Embryonic facial prominence (tissue), 1 donor: ENCODE results near the gene ZNF431.
"Not testable (repeated sequence)": the region's sequence is repeated elsewhere in the genome, so short reads cannot be mapped to it uniquely, and the experiment has no call there.

Experiments used
- DNase-seq: peaks from one replicate; pipeline ENCODE4 v3.0.0-alpha.2; 2016; ENCODE audit errors: extremely low spot score

Gene ZNF431

DNA sequence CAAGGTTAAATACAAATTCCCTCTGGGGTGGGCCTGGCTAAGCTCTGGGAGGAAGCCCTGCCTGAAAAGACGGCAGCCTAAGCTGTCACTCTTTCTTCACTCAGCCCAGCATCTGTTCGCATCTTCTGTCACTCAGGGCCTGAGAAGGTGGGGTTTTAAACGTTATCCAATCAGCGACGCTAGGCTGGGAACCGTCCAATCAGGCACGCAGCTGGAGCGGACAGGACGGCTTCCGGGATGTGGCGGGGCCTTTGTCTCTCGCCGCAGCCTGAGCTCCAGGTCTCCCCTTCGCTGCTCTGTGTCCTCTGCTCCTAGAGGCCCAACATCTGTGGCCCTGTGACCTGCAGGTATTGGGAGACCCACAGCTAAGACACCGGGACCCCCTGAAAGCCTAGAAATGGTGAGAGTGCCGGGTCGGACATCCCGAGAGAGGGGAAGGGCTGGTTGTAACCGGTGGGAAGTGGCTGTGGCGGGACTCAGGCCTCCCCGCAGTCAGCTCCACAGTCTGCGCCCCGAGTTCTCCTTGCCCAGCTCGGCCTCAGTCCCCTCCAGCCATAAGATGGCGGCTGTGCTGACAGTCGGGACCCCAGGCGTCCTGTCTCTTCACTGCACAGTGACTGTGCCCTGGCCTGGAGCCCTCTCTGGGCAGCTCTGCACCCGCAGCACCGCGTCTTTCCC lies at the start of gene ZNF431:
Gene ZNF431, plus strand, starts transcription at position 254 of the 678 bp plus-strand sequence. Its CDS starts 144 bp downstream, at position 398.
- peak; percentile 89 for DNase-seq

DNA sequence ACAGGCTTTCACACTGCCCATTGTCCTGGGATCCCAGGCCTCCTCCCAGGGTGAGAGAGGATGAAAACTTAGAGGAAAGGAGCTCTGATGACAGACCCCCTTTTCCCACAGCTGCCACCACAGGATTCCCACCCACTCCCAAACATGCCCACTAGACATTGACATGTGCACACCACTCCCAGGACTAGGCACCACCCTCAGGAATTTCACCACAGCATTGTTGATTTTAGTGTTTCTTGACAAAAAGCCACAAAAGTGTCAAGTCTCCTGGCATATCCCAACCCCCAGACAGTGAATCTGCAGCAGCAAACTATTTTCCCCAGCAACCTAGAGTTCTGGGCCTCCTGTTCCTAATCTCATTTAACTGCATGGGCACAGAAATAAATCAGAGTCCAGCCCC lies 49.7 kb upstream of the ZNF431 start:
- DNase-seq = no peak

DNA sequence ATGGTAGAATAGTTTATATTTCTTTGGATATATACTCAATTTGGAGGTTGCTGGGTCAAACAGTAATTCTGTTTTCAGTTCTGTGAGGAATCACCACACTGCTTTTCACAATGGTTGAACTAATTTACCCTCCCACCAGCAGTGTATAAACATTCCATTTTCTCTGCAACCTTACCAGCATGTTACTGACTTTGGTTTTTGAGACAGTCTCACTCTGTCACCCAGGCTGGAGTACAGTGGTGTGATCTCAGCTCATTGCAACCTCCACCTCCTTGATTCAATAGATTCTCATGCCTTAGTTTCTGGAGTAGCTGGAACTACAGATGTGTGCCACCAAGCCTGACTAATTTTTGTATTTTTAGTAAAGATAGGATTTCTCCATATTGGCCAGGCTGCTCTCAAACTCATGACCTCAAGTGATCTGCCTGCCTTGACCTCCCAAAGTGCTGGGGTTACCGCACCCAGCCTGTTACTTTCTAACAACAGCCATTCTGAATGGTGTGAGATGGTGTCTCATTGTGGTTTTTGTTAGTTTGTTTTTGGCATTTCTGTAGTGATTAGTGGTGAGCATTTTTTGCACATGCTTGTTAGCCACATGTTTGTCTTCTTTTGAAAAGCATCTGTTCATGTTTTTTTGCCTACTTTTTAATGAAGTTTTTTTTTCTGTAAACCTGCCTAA lies 47.4 kb upstream of the ZNF431 start:
- no peak for DNase-seq

DNA sequence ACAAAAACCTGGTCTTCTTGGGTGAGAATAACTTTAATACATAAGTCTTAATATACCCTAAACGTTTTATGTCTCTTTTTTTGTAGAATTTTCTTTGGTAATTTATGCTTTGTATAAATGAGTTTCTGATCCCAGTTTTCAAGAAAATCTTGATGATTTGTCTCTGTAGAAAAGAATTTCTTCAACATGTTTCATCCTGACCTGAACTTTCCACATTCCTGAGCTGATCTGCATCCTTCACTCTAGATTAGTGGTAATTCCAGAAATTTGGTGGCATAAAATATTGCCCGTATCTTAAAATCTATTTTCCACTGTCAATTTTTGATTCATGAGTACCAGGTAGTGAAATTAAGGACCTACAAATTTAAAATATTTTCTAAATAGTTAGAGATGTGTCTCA lies 43.5 kb upstream of the ZNF431 start:
- DNase-seq = no peak

DNA sequence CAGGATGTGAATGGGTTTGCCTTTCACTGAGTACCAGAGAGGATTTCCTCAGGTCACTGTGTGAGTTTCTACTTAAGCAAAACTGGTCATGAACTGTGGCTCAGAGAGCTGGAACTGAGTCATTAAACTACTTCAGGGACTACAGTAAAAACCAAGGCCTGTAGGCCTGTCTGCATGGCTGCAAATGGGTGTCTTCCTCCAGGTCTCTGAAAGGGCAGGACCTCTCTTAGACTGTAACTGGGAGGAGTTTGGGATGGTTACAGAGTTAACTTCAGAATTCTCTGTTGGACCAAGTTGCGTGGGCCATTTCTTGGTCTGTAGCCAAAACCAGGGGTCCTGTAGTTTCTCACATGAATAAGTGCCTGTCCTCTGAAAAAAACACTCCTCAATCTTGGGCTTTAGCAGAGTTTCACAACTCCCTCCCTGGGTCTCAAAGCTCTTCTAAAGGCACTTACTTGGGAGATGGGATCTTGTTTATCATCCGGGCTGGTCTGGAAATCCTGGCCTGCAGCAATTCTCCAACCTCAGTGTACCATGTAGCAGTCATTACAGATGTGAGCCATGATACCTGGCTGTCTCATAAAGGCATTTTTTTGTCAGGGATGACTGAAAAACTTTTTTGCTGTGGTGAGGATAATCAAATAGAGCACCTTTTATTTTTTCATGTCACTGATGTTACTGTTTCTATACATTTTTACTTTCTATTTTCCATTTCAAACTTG lies 40.2 kb upstream of the ZNF431 start:
- DNase-seq = no peak

DNA sequence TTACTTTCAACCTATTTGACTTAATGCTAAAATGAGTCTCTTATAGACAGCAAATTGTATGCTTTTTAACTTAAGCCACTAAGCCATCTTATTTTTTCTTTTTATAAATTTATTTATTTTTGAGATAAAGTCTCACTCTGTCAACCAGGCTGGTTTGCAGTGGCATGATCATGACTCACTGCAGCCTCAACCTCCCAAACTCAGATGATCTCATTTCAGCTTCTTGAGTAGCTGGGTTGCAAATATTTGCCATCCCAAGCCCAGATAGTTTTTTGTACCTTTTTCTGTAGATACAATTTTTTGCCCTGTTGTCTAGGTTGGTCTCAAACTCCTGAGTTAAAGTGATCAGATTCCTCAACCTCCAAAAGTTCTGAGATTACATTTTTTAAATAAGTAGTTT lies 32.7 kb upstream of the ZNF431 start:
- no peak for DNase-seq

DNA sequence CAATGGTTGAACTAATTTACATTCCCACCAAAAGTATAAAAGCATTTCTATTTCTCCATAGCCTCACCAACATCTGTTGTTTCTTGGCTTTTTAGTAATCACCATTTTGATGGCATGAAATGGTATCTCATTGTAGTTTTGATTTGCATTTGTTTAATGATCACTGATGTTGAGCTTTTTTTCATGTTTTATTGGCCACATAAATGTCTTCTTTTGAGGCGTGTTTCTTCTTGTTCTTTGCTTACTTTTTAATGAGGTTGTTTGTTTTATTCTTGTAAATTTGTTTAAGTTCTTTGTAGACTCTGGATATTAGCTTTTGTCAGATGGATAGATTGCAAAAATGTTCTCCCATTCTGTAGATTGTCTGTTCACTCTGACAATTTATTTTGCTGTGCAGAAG lies 31.7 kb upstream of the ZNF431 start:
- DNase-seq = no peak

DNA sequence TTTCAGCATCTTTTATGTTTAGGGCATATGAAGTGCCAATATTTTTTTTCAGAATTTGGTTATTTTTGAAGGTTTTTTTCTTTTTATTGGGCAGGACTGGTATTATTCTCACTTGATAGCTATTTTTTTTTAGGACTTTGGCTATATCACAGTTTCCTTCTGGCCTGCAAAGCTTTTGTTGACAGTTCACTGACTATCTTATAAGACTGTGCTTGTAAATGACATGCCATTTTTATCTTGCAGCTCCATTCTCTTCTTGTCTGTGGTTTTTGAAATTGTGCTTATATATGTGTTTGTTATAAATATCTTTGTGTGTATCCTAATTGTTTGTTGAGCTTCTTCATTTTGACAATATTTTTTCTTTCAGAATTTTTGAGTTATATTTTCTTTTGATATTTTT lies 26.4 kb upstream of the ZNF431 start:
- DNase-seq = no peak

DNA sequence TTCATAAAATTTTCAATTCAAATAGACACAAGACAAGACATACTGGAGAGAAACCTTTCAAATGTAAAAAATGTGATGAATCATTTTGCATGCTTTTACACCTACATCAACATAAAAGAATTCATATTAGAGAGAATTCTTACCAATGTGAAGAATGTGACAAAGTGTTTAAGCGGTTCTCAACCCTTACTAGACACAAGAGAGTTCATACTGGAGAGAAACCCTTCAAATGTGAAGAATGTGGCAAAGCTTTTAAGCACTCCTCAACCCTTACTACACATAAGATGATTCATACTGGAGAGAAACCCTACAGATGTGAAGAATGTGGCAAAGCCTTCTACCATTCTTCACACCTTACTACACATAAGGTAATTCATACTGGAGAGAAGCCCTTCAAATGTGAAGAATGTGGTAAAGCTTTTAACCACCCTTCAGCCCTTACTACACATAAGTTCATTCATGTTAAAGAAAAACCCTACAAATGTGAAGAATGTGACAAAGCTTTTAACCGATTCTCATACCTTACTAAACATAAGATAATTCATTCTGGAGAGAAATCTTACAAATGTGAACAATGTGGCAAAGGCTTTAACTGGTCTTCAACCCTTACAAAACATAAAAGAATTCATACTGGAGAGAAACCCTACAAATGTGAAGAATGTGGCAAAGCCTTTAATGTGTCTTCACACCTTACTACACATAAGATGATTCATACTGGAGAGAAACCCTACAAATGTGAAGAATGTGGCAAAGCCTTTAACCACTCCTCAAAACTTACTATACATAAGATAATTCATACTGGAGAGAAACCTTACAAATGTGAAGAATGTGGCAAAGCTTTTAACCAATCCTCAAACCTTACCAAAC lies 24.6 kb upstream of the ZNF431 start:
- DNase-seq = no peak

DNA sequence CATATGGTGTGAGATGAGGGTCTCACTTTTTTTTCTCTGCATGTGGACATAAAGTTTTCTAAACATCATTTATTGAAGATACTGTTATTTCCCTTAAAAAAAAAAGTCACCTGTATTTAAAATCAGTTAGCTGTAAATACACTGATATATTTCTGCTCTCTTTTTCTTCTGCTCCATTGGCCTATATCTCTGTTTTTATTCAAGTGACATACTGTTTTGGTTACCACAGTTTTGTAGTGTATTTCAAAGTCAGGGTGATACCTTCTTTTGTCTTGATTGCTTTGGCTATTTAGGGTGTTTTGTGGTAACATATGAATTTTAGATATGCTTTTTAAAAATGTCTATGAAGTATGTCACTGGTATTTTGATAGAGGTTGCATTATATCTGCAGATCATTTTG lies 15.8 kb upstream of the ZNF431 start:
- DNase-seq = no peak

DNA sequence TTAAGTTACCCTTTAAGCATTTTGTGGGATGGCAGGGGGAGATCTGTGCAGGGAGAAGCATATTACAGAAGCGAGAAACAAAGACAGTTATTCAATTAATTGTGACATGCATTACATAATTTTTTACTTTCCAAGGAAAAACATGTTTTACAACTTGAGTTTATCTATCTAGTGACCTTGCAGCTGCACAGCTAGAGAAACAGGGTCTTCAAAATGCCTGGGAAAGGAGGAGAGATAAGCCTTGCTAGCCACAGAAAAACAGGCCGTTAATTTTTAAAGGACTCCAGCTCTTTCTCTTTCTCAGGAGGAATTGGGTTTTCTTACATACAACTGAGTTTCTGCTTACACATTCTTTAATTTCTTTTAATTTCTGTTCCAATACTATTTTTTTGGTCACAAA lies 14.8 kb upstream of the ZNF431 start:
- DNase-seq = no peak

DNA sequence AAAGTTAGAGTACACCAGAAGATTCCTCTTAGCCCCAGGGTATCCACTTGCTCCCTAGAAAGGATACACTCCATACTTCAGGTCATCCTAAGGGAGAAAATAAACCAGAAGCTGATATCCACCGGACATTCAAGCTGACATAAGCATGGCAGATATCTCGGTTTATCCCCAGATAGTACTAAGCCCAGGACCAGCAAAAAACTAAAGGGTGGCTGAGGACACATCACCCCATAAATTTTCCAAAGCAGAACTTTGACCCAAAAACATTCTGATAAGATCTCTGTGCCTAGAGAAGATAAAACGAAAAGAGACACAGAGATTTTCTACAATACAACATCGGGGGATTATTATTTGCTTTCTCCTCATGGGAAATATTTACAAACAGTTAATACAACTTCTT lies 13.9 kb upstream of the ZNF431 start:
- DNase-seq = no peak

DNA sequence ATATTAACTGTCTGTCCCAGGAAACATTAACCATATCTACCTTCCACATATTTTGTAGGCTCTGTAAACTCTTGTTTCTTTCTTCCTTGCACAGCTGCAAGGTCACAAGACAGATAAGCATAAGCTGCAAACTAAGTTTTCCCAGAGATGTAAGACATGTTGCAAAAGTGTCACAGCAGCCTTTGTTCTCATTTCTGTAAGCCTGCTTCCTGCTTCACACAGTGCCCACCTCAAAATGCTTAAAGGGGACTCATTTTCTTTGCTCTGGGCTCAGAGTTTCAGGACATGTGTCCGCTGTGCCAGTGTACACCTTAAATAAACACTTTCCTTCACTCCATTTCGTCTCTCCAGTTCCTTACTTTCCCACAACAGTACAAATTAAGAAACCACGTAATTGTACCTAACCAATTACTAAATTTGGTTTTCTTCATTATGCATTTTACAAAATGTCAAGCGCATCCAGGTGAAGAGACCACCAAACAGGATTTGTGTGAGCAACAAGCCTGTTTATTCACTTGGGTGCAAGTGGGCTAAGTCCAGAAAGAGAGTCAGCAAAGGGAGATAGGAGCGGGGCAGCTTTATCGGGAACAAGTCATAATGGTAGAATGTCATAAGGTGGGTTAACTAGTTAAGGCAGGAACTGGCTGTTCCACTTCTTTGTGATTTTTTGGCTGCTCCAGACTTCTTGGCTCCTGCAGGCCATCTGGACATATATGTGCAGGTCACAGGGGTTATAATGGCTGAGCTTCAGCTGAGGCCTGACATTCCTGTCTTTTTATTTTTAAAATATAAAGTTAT lies 12.7 kb upstream of the ZNF431 start:
- DNase-seq = no peak

DNA sequence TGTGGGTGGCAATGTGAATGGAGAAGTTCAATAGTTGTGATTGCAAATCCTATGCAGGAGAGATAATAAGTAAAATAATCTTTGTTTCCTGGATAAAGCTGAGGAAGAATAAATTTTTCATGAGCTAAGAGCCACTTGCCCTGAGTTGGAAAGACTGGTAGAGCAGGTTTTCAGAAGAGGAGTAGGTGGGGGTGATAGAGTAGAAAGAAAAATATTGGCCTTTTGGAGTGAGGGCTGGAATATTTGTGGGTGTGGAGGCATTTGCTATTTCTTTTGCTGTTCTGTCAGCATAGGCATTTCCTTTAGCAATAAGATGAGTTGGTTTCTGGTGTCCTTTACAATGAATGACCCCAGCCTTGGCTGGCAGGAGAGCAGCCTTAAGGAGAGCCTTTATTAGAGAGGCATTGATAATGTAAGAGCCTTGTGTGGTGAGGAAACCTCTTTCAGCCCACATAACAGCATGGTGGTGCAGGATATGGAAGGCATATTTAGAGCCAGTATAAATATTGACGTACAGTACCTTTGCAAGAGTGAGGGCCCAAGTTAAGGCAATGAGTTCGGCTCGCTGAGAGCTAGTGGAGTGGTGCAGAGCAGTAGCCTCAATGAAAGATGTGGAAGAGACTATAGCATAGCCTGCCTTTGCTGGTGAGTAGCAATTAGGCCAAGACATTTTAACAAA lies 11.6 kb upstream of the ZNF431 start:
- no peak for DNase-seq

DNA sequence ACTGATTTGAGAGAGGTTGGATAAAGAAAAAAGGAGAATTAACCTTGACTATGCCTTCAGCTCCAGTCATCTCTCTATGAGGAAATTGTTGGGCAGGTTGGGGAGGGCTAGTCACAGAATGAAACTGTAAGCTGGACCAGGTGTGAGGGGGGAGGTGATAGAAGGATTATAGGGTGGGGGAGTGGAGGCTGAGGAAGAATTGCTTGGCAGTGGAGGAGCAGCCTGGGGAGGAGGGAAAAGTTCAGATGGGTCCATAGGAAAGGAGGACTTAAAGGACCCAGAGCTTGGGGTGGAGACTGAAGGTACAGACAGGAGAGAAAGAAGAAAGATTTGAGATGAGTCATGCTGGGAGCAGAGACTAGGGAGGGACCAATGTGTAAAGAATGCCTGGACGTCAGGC lies 8.2 kb upstream of the ZNF431 start:
- no peak for DNase-seq

DNA sequence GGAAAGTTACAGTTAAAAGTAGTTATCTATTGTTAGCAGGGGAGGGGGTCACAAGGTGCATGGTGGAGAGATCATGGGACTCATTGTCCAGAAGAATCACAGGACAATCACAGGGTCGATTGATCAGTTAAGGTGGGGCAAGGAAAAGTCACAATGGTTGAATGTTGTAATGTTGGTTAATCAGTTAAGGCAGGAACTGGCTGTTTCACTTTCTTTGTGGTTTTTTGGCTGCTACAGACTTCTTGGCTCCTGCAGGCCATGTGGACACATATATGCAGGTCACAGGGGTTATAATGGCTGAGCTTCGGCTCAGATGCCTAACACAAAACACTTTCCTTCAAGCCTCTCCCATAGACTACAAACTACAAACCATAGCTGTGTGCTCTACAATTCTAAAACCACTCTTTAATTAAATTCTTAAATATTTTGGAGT lies 6.9 kb upstream of the ZNF431 start:
- no peak for DNase-seq

DNA sequence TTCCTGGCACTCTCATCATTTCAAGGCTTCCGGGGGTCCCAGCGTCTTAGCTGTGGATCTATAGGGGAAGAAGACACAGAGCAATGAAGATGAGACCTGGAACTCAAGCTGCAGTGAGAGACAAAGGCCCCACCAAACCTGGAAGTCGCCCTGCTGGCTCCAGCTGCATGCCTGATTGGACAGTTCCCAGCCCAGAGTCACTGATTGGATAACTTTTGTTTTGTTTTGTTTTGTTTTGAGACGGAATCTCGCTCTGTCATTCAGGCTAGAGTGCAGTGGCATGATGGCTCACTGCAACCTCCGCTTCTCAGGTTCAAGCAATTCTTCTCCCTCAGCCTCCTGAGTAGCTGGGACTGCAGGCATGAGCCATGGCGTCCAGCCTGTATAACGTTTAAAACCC lies 6.4 kb upstream of the ZNF431 start:
- DNase-seq = no peak

DNA sequence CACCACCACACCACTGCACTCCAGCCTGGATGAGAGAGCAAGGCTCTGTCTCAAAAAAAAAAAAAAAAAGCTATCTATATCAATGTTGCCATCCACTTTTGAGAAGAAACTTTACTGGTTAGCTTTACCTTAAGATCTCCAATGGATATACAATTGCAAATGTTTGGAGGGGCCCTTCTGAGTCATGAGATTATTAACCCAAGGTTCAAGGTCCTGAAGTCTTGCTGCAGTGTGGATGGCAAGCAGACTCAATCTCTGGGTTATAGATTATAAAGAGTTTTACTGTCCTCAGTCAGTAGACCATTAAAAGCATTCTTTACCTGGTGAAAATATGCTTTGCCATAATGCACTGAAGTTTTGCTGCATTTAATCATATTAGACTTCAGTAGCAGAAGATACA lies 3.7 kb upstream of the ZNF431 start:
- DNase-seq = no peak

DNA sequence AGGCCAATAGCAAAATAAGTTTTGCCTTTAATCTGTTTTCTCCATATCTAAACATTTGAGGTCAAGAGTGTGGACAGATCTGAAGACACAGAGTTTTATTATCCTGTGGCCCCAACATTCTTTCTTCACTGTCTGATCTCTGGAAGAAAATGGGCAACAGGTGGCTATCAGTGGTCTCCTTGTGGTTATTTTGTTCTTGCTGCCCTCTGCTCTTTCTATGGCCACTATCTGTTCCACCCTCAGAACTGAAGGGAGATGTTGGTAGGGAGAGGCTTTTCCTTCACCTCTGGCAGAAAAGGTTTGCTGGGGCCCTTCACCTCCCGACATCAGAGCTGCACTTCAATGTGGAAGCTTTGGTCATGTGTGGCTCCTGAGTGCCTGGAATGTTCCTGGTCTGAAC lies 834 bp upstream of the ZNF431 start:
- DNase-seq = not testable (repeated sequence)

DNA sequence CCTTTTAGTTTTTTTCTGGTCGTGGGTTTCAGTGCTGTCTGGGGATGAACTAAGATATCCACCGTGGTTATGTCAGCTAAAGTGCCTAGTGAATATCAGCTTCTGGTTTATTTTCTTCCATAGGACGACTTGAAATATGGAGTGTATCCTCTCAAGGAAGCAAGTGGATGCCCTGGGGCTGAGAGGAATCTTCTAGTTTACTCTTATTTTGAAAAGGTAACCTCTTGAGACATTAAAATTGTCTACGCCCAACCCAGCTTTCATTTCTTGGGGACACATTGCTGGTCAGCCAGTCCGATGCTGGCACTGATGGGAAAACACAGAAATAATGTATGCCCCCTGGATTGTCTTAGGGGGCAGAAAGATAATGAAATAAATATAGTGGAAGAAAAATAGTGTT lies 1.6 kb downstream of the ZNF431 start:
- no peak for DNase-seq

DNA sequence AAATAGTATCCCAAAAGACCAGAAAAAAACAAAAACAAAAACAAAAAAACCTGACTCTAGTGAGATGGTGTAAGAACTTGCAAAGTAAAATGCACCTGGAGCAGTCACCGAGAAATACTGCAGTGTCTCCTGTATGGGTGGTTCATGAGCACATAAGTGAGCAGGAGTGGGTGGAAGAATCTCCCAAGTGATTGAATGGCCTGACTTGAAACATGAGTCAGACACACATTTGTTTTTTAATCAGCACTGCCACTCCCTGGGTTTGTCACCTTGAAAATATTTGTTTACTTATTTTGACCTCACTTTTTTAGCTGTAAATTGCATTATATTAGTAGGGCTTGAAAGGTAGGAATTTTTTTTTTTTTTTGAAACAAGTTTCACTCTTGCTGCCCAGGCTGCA lies 2.0 kb downstream of the ZNF431 start:
- DNase-seq = no peak
